GM19099 (cell line): ENCODE measurements around the gene EPHB3.

Experiments
- POLR2A ChIP-seq: IDR thresholded peaks from 3 replicates; pipeline ENCODE4 v1.6.1; 2011; ENCODE audit warnings: low read depth; ENCODE audit not compliant: insufficient read length; ENCODE audit errors: extremely low read depth

EPHB3 gene

GRCh38 chr3:184604615-184605290, 43.2 kb downstream of the EPHB3 start:
- TF ChIP-seq POLR2A, result no peak

- no peak for TF ChIP-seq POLR2A
Observed at GRCh38 chr3:184608209-184608608, 46.6 kb downstream of the EPHB3 start.

GRCh38 chr3:184609476-184610244, 48.1 kb downstream of the EPHB3 start:
- TF ChIP-seq POLR2A, result no peak

GRCh38 chr3:184610245-184610871, 48.8 kb downstream of the EPHB3 start:
- no peak for TF ChIP-seq POLR2A

GRCh38 chr3:184611607-184612281, 50.2 kb downstream of the EPHB3 start:
- no peak for TF ChIP-seq POLR2A

- TF ChIP-seq POLR2A, result no peak
Observed at GRCh38 chr3:184615396-184615795, 53.8 kb downstream of the EPHB3 start.

GRCh38 chr3:184616436-184616835, 54.9 kb downstream of the EPHB3 start:
- no peak for TF ChIP-seq POLR2A

- TF ChIP-seq POLR2A, result no peak
Observed at GRCh38 chr3:184618811-184619210, 57.2 kb downstream of the EPHB3 start.

- no peak for TF ChIP-seq POLR2A
Observed at GRCh38 chr3:184619369-184619768, 57.8 kb downstream of the EPHB3 start.

- TF ChIP-seq POLR2A, result no peak
Observed at GRCh38 chr3:184619787-184620430, 58.3 kb downstream of the EPHB3 start.

GRCh38 chr3:184620475-184621119, 59.0 kb downstream of the EPHB3 start:
- no peak for TF ChIP-seq POLR2A

- TF ChIP-seq POLR2A, result no peak
Observed at GRCh38 chr3:184626923-184627322, 65.3 kb downstream of the EPHB3 start.

- no peak for TF ChIP-seq POLR2A
Observed at GRCh38 chr3:184629555-184630160, 68.1 kb downstream of the EPHB3 start.
